Subcutaneous abdominal adipose tissue (tissue), 5 donors: ENCODE results near the gene TDO2.
"Not testable (repeated sequence)": the region's sequence is repeated elsewhere in the genome, so short reads cannot be mapped to it uniquely, and the experiment has no call there.

ENCODE experiments used
- H3K27ac ChIP-seq: one replicate; pipeline ENCODE4 v1.7.0; 2013; ENCODE audit warnings: low read depth, mild to moderate bottlenecking, inconsistent platforms, low read length, moderate library complexity
- H3K27me3 ChIP-seq, 5 donors: one replicate each; pipeline ENCODE4 v1.7.0; 2013; ENCODE audit warnings: low read length in 5 of 5, inconsistent platforms in 1 of 5; ENCODE audit not compliant: control insufficient read depth in 5 of 5, insufficient read depth in 4 of 5
- H3K36me3 ChIP-seq, 5 donors: one replicate each; pipeline ENCODE4 v1.7.0; 2013; ENCODE audit warnings: low read length in 5 of 5; ENCODE audit not compliant: control insufficient read depth in 5 of 5, insufficient read depth in 5 of 5
- H3K4me1 ChIP-seq, 5 donors: one replicate each; pipeline ENCODE4 v1.7.0; 2013; ENCODE audit warnings: low read length in 5 of 5, mild to moderate bottlenecking in 3 of 5, moderate library complexity in 1 of 5; ENCODE audit not compliant: control insufficient read depth in 5 of 5, insufficient read depth in 5 of 5
- H3K4me3 ChIP-seq, 5 donors: one replicate each; pipeline ENCODE4 v1.7.0; 2013; ENCODE audit warnings: low read length in 5 of 5, low read depth in 1 of 5
- H3K9ac ChIP-seq, 5 donors: one replicate each; pipeline ENCODE4 v1.7.0; 2013; ENCODE audit warnings: low read length in 5 of 5, mild to moderate bottlenecking in 4 of 5, moderate library complexity in 3 of 5
- H3K9me3 ChIP-seq, 5 donors: one replicate each; pipeline ENCODE4 v1.7.0; 2013; ENCODE audit warnings: low read length in 5 of 5; ENCODE audit not compliant: control insufficient read depth in 5 of 5
- donor health status: healthy.
- donor health status: healthy.
- donor health status: healthy.
- donor health status: healthy.
- donor health status: healthy.

The TDO2 gene

GRCh38 chr4:155885666-155886065 is 17.8 kb upstream of the TDO2 start:
- Histone ChIP-seq H3K27ac (no peak overlapping the region), H3K4me1 (peaks cover 0 to 3% (median 0%) of the 10 kb centered on the region in 5 donors), H3K4me3 (no peak overlapping the region), H3K36me3 (no peaks in the 10 kb centered on the region), H3K9me3 (no peaks in the 10 kb centered on the region), H3K9ac (no peak overlapping the region), H3K27me3 (no peaks in the 10 kb centered on the region)

GRCh38 chr4:155887045-155887444 is 16.5 kb upstream of the TDO2 start:
- Histone ChIP-seq H3K36me3 (no peaks in the 10 kb centered on the region), H3K27me3 (no peaks in the 10 kb centered on the region), H3K4me1 (peaks cover 0 to 3% (median 0%) of the 10 kb centered on the region in 5 donors), H3K9me3 (peaks cover 0 to 5% (median 0%) of the 10 kb centered on the region in 5 donors), H3K27ac (no peak overlapping the region), H3K4me3 (no peak overlapping the region), H3K9ac (no peak overlapping the region)

- H3K27ac ChIP-seq, result no peak overlapping the region
- no peaks in the 10 kb centered on the region for H3K36me3 ChIP-seq
- no peak overlapping the region for H3K4me3 ChIP-seq
- no peaks in the 10 kb centered on the region for H3K27me3 ChIP-seq
- H3K4me1 ChIP-seq, result peaks cover 0 to 3% (median 0%) of the 10 kb centered on the region in 5 donors
- H3K9me3 ChIP-seq, result peaks cover 0 to 5% (median 0%) of the 10 kb centered on the region in 5 donors
- H3K9ac ChIP-seq, result no peak overlapping the region
Observed at GRCh38 chr4:155887847-155888570, 15.5 kb upstream of the TDO2 start.

GRCh38 chr4:155889031-155889793 is 14.3 kb upstream of the TDO2 start:
- no peak overlapping the region for H3K9ac ChIP-seq
- no peak overlapping the region for H3K4me3 ChIP-seq
- no peaks in the 10 kb centered on the region for H3K36me3 ChIP-seq
- no peak overlapping the region for H3K27ac ChIP-seq
- H3K9me3 ChIP-seq, result peaks cover 0 to 5% (median 0%) of the 10 kb centered on the region in 5 donors
- H3K4me1 ChIP-seq, result peaks cover 0 to 3% (median 0%) of the 10 kb centered on the region in 5 donors
- no peaks in the 10 kb centered on the region for H3K27me3 ChIP-seq

- Histone ChIP-seq H3K36me3 (no peaks in the 10 kb centered on the region), H3K27me3 (no peaks in the 10 kb centered on the region), H3K27ac (no peak overlapping the region), H3K9ac (no peak overlapping the region), H3K9me3 (peaks cover 0 to 5% (median 0%) of the 10 kb centered on the region in 5 donors), H3K4me1 (peaks cover 0 to 3% (median 0%) of the 10 kb centered on the region in 5 donors), H3K4me3 (no peak overlapping the region)
Observed at GRCh38 chr4:155889946-155890345, 13.6 kb upstream of the TDO2 start.

DNA sequence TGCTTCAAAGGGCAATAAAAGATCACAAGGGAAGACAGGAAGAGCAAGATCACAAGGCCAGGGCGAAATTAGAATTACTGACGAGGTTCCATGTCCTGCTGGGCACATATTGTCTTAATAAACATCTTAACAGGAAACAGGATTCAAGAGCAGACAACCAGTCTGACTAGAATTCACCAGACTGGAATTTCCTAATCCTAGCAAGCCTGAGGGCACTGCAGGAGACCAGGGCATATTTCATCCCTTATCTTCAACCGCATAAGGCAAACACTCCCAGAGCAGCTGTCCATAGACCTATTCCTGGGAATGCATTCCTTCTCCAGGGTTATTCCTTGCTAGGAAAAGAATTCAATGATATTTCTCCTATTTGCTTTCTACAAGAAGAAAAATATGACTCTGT is 12.4 kb upstream of the TDO2 start:
- Histone ChIP-seq H3K4me1 (peaks cover 0 to 3% (median 0%) of the 10 kb centered on the region in 5 donors), H3K9me3 (peaks cover 0 to 5% (median 0%) of the 10 kb centered on the region in 5 donors), H3K27ac (no peak overlapping the region), H3K27me3 (no peaks in the 10 kb centered on the region), H3K4me3 (no peak overlapping the region), H3K9ac (no peak overlapping the region), H3K36me3 (no peaks in the 10 kb centered on the region)

- H3K9ac ChIP-seq, result not testable (repeated sequence)
Observed at GRCh38 chr4:155898371-155898770, 5.1 kb upstream of the TDO2 start.

DNA sequence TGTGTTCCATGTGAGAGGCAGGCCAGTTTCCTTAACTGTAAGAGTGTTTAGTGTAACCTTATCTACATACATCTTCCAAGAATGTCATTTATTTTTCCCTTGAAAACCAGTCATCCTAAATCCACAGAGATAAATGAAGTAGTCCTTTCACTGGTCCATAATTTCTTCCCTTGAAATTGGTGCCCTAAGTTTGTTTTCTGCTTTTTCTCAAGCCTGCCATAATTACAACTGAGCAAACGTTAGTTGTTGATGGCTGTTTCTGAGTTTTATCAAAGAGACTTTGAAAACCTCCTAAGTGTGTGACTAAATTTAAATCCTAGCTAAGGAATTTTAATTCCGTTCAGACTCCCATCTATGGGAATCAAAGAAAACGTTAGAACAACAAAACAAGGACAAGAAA is 3.6 kb upstream of the TDO2 start:
- Histone ChIP-seq H3K36me3 (no peaks in the 10 kb centered on the region), H3K27ac (no peak overlapping the region), H3K9me3 (no peaks in the 10 kb centered on the region), H3K4me1 (peaks cover 0 to 6% (median 0%) of the 10 kb centered on the region in 5 donors), H3K9ac (no peak overlapping the region), H3K4me3 (no peak overlapping the region), H3K27me3 (no peaks in the 10 kb centered on the region)

More at GRCh38 chr4:155898371-155898770, 5.1 kb upstream of the TDO2 start:
- not testable (repeated sequence) for H3K27ac ChIP-seq, H3K4me1 ChIP-seq, H3K4me3 ChIP-seq, H3K36me3 ChIP-seq, H3K27me3 ChIP-seq, H3K9me3 ChIP-seq

- Histone ChIP-seq H3K9me3 (no peaks in the 10 kb centered on the region), H3K27me3 (no peaks in the 10 kb centered on the region), H3K9ac (no peak overlapping the region), H3K36me3 (no peaks in the 10 kb centered on the region), H3K4me3 (no peak overlapping the region), H3K27ac (no peak overlapping the region), H3K4me1 (peaks cover 0 to 6% (median 0%) of the 10 kb centered on the region in 5 donors)
Observed at GRCh38 chr4:155900381-155900780, 3.1 kb upstream of the TDO2 start.

- no peak overlapping the region for H3K9ac ChIP-seq
- H3K27ac ChIP-seq, result no peak overlapping the region
- H3K4me1 ChIP-seq, result peaks cover 0 to 6% (median 0%) of the 10 kb centered on the region in 5 donors
- no peaks in the 10 kb centered on the region for H3K9me3 ChIP-seq
- no peaks in the 10 kb centered on the region for H3K36me3 ChIP-seq
- H3K4me3 ChIP-seq, result no peak overlapping the region
- no peaks in the 10 kb centered on the region for H3K27me3 ChIP-seq
Observed at GRCh38 chr4:155901013-155901412, 2.5 kb upstream of the TDO2 start.
